H9 (cell line): ENCODE data around the gene SMAD3. TPM values are rescaled to one million over a fixed set of nuclear protein-coding genes. Genes with fewer than 3 reads are reported as not detected.

ENCODE experiments used
- DNase-seq: peaks from one replicate; pipeline ENCODE4 v3.0.0-alpha.2; 2017
- H2AFZ ChIP-seq: one replicate; pipeline ENCODE4 v1.6.1; 2013; ENCODE audit warnings: mild to moderate bottlenecking, low read length, control low read depth, moderate library complexity
- H2AK5ac ChIP-seq: 2 replicates; pipeline ENCODE4 v1.6.1; 2013; ENCODE audit warnings: low read length, control low read depth, mixed read lengths; ENCODE audit not compliant: insufficient read length
- H2BK120ac ChIP-seq: one replicate; pipeline ENCODE4 v1.6.1; 2013; ENCODE audit warnings: low read depth, mild to moderate bottlenecking, low read length, control low read depth, inconsistent platforms; ENCODE audit not compliant: poor library complexity, severe bottlenecking
- H2BK12ac ChIP-seq: 2 replicates; pipeline ENCODE4 v1.6.1; 2013; ENCODE audit warnings: low read length, control low read depth, mixed read lengths, low read depth; ENCODE audit not compliant: insufficient read length
- H2BK15ac ChIP-seq: 2 replicates; pipeline ENCODE4 v1.6.1; 2013; ENCODE audit warnings: low read depth, low read length, control low read depth
- H2BK20ac ChIP-seq: one replicate; pipeline ENCODE4 v1.6.1; 2013; ENCODE audit warnings: low read depth, mild to moderate bottlenecking, low read length, control low read depth, inconsistent platforms; ENCODE audit not compliant: poor library complexity, severe bottlenecking
- H2BK5ac ChIP-seq: 2 replicates; pipeline ENCODE4 v1.6.1; 2013; ENCODE audit warnings: low read length, control low read depth, mixed read lengths; ENCODE audit not compliant: insufficient read length
- H3K14ac ChIP-seq: 2 replicates; pipeline ENCODE4 v1.6.1; 2013; ENCODE audit warnings: low read length, control low read depth; ENCODE audit not compliant: insufficient read depth
- H3K18ac ChIP-seq: 2 replicates; pipeline ENCODE4 v1.6.1; 2013; ENCODE audit warnings: low read depth, mild to moderate bottlenecking, mixed read lengths, low read length, control low read depth; ENCODE audit not compliant: insufficient read length
- H3K23ac ChIP-seq: 2 replicates; pipeline ENCODE4 v1.6.1; 2013; ENCODE audit warnings: low read length, control low read depth, mixed read lengths, low read depth; ENCODE audit not compliant: insufficient read length
- H3K23me2 ChIP-seq: 2 replicates; pipeline ENCODE4 v1.6.1; 2013; ENCODE audit warnings: low read depth, mild to moderate bottlenecking, mixed read lengths, low read length, control low read depth; ENCODE audit not compliant: insufficient read length, poor library complexity, severe bottlenecking
- H3K27ac ChIP-seq: 2 replicates; pipeline ENCODE4 v1.5.1; 2013; ENCODE audit warnings: low read length, control low read depth, mixed read lengths, low read depth; ENCODE audit not compliant: insufficient read length
- H3K27me3 ChIP-seq: 2 replicates; pipeline ENCODE4 v1.6.1; 2013; ENCODE audit warnings: low read length, control low read depth, inconsistent platforms; ENCODE audit not compliant: insufficient read depth
- H3K4ac ChIP-seq: 2 replicates; pipeline ENCODE4 v1.6.1; 2013; ENCODE audit warnings: low read depth, mild to moderate bottlenecking, control low read depth, inconsistent platforms, low read length, moderate library complexity
- H3K4me1 ChIP-seq: 2 replicates; pipeline ENCODE4 v1.6.1; 2013; ENCODE audit warnings: low read length, control low read depth, inconsistent platforms; ENCODE audit not compliant: insufficient read depth
- H3K4me2 ChIP-seq: 2 replicates; pipeline ENCODE4 v1.6.1; 2013; ENCODE audit warnings: low read length, control low read depth, mixed read lengths; ENCODE audit not compliant: insufficient read length, insufficient read depth
- H3K56ac ChIP-seq: 2 replicates; pipeline ENCODE4 v1.6.1; 2013; ENCODE audit warnings: low read depth, mild to moderate bottlenecking, mixed read lengths, low read length, control low read depth; ENCODE audit not compliant: insufficient read length
- H3K79me1 ChIP-seq: 2 replicates; pipeline ENCODE4 v1.6.1; 2013; ENCODE audit warnings: low read depth, mild to moderate bottlenecking, moderate library complexity, low read length, control low read depth, inconsistent platforms; ENCODE audit not compliant: insufficient read depth, poor library complexity, severe bottlenecking
- H3K79me2 ChIP-seq: 2 replicates; pipeline ENCODE4 v1.6.1; 2013; ENCODE audit warnings: low read length, control low read depth, inconsistent platforms; ENCODE audit not compliant: insufficient read depth
- H3K9ac ChIP-seq: 2 replicates; pipeline ENCODE4 v1.6.1; 2013; ENCODE audit warnings: low read length, control low read depth, mixed read lengths; ENCODE audit not compliant: insufficient read length; ENCODE audit errors: extremely low read depth
- H3K9me3 ChIP-seq: one replicate; pipeline ENCODE4 v1.6.1; 2013; ENCODE audit warnings: low read depth, low read length, inconsistent platforms; ENCODE audit not compliant: control insufficient read depth
- H3T11ph ChIP-seq: one replicate; pipeline ENCODE4 v1.6.1; 2013; ENCODE audit warnings: mild to moderate bottlenecking, low read length, control low read depth, inconsistent platforms
- H4K20me1 ChIP-seq: one replicate; pipeline ENCODE4 v1.6.1; 2013; ENCODE audit not compliant: control insufficient read depth, insufficient read length, insufficient read depth
- H4K5ac ChIP-seq: 2 replicates; pipeline ENCODE4 v1.6.1; 2013; ENCODE audit warnings: low read depth, mild to moderate bottlenecking, mixed read lengths, low read length, control low read depth; ENCODE audit not compliant: insufficient read length
- H4K8ac ChIP-seq: replicated peaks from 2 replicates; pipeline ENCODE4 v1.6.1; 2013; ENCODE audit warnings: low read length, control low read depth, mixed read lengths, low read depth; ENCODE audit not compliant: insufficient read length
- H4K91ac ChIP-seq: 2 replicates; pipeline ENCODE4 v1.6.1; 2013; ENCODE audit warnings: low read depth, mild to moderate bottlenecking, moderate library complexity, mixed read lengths, low read length, control low read depth; ENCODE audit not compliant: insufficient read length
- H3K27ac Mint-ChIP-seq, 3 experiments: 2 replicates in 2 of 3; 3 replicates in 1 of 3; pipeline ENCODE4 v1.8.0; 2020 to 2021; ENCODE audit warnings: mixed read lengths in 3 of 3, mild to moderate bottlenecking in 1 of 3, moderate library complexity in 1 of 3
- H3K27me3 Mint-ChIP-seq: 2 replicates; pipeline ENCODE4 v1.8.0; 2021; ENCODE audit warnings: low read depth, mild to moderate bottlenecking, moderate library complexity, mixed read lengths
- H3K36me3 Mint-ChIP-seq, 3 experiments: 2 replicates in 2 of 3; 3 replicates in 1 of 3; pipeline ENCODE4 v1.8.0; 2020 to 2021; ENCODE audit warnings: low read depth in 3 of 3, mixed read lengths in 3 of 3; ENCODE audit not compliant: insufficient read depth in 1 of 3
- H3K4me1 Mint-ChIP-seq, 2 experiments: 2 replicates each; pipeline ENCODE4 v1.8.0; 2020; ENCODE audit warnings: mixed read lengths in 2 of 2
- H3K4me3 Mint-ChIP-seq, 2 experiments: 2 replicates in 1 of 2; 3 replicates in 1 of 2; pipeline ENCODE4 v1.8.0; 2020 to 2021; ENCODE audit warnings: mild to moderate bottlenecking in 2 of 2, mixed read lengths in 2 of 2, moderate library complexity in 1 of 2
- H3K9me3 Mint-ChIP-seq, 2 experiments: 2 replicates in 1 of 2; 3 replicates in 1 of 2; pipeline ENCODE4 v1.8.0; 2020; ENCODE audit warnings: mild to moderate bottlenecking in 2 of 2, mixed read lengths in 2 of 2, moderate library complexity in 1 of 2
- WGBS: extraction: QIAGEN DNeasy Blood & Tissue Kit; methylation state at CpG from one replicate; pipeline ENCODE4 v1.1.7; 2013; ENCODE audit warnings: missing lambda C conversion rate, low lambda C conversion rate, mixed read lengths; ENCODE audit not compliant: insufficient read length; ENCODE audit errors: extremely low coverage; 5-methylcytosine and 5-hydroxymethylcytosine counted together
- total RNA-seq: library from RNA; stranded (reverse); gene quantifications from 2 replicates; pipeline ENCODE4 v1.2.1, GENCODE V29; 2021
- TF ChIP-seq, protein P1 (sequence below): fragments of 200-600 bp; sonication (generic); conservative IDR thresholded peaks from 3 replicates; pipeline ENCODE4 v1.8.0; 2021; ENCODE audit warnings: antibody characterized with exemption, mild to moderate bottlenecking

SMAD3 gene
- total RNA-seq, 1 experiment from 2014 or later, result 26.7 TPM

DNA sequence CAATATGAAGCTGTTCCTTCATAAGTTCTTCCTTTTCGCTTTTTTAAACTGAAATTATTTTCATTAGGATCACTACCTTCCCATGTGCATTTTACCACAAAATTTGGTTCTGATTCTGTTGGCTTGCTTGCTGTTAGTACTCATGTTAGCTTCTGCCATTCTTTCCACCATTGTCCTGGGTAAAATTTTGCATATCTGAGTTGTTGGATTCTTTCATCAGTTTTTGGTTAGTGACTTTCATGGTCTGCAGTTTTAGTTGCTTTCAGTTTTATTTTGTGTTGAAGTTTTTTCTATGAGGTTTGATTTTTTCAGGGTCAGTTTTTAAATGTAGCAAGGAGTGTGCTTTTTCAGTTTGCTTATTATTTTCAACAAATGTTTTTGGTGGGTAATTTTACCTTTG is 71.9 kb downstream of the SMAD3 start:
- Histone ChIP-seq H2BK15ac (no peak overlapping the region), H4K8ac (no peak overlapping the region), H3K14ac (no peak overlapping the region), H3K9ac (no peak overlapping the region), H3K56ac (no peak overlapping the region), H4K91ac (no peak overlapping the region), H2BK5ac (no peak overlapping the region), H3K4me2 (no peak overlapping the region), H3K23me2 (no peaks in the 10 kb centered on the region), H3K4ac (no peak overlapping the region), H2BK12ac (no peak overlapping the region), H3K27me3 (no peaks in the 10 kb centered on the region), H3K79me1 (no peaks in the 10 kb centered on the region), H3K9me3 (no peaks in the 10 kb centered on the region), H2BK20ac (no peak overlapping the region), H2BK120ac (no peak overlapping the region), H3K4me1 (peaks cover 5% of the 10 kb centered on the region; the same call in 1 of the 2 replicates), H3K18ac (no peak overlapping the region), H4K20me1 (no peaks in the 10 kb centered on the region), H2AK5ac (no peak overlapping the region), H2AFZ (no peak overlapping the region), H3K27ac (no peak overlapping the region), H3T11ph (no peak overlapping the region), H4K5ac (no peak overlapping the region), H3K79me2 (no peaks in the 10 kb centered on the region), H3K23ac (no peak overlapping the region)
- TF ChIP-seq, protein P1, sequence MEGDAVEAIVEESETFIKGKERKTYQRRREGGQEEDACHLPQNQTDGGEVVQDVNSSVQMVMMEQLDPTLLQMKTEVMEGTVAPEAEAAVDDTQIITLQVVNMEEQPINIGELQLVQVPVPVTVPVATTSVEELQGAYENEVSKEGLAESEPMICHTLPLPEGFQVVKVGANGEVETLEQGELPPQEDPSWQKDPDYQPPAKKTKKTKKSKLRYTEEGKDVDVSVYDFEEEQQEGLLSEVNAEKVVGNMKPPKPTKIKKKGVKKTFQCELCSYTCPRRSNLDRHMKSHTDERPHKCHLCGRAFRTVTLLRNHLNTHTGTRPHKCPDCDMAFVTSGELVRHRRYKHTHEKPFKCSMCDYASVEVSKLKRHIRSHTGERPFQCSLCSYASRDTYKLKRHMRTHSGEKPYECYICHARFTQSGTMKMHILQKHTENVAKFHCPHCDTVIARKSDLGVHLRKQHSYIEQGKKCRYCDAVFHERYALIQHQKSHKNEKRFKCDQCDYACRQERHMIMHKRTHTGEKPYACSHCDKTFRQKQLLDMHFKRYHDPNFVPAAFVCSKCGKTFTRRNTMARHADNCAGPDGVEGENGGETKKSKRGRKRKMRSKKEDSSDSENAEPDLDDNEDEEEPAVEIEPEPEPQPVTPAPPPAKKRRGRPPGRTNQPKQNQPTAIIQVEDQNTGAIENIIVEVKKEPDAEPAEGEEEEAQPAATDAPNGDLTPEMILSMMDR, result no peak
- Mint-ChIP-seq H3K4me1 (peaks cover 70 to 74% of the 10 kb centered on the region in 2 experiments), H3K4me3 (no peak overlapping the region), H3K36me3 (no peaks in the 10 kb centered on the region), H3K27ac (peak overlapping the region in 2 of 3 experiments; percentile 16 to 32; a peak in 3 of 7 replicates), H3K27me3 (no peaks in the 10 kb centered on the region), H3K9me3 (no peaks in the 10 kb centered on the region)
- no peak for DNase-seq
- no CpG with 5 or more reads among the region's 1 CpG for WGBS
